Measurements from ENCODE around the gene UBE2E2.
A peak's percentile ranks its signal among the peaks of the same experiment; 100 is the strongest.

The UBE2E2 gene

GRCh38 chr3:23193831-23194230, 9.3 kb upstream of the UBE2E2 start:
- DNase-seq (ENCODE audit: low read depth in 3 of 3), result no peak

DNA sequence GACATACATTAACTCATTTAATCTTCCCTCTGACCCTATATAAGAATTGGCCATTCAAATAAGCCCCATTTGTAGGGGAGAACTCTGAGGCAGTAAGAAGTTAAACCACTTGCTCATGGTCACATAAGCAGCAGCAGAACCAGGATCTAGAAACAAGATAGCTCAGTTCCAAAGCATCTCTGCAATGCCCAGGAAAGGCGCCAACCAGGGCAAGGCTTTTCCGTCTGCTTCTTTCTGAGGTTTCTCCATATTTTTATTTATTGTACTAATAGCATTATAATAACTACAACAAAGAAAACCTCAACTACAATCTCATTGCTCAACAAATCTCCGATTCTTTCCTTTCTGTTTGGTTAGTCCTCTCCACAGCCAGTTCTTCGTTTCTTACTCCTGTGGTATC, 4.3 kb upstream of the UBE2E2 start:
- no peak for DNase-seq (ENCODE audit: low read depth in 3 of 3)

DNA sequence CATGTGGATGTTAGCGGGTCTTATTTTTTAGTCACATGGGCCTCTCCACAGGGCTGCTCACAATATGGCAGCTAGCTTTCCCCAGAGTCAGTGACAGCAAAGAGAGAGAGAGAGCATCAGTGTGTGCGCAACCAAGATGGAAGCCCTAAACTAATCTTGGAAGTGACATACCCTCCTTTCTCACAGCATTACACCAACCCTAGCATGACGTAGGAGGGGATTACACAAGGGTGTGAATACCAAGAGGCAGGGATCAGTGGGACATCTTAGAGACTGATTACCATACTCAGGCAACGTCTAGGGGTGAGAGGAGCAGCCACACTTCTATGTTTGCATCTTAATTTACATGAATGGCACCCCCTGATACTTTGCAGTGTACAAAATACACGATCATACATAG, 3.5 kb upstream of the UBE2E2 start:
- DNase-seq (ENCODE audit: low read depth in 3 of 3), result no peak

- no peak for DNase-seq (ENCODE audit: low read depth in 3 of 3)
Observed at GRCh38 chr3:23201154-23201838, 1.8 kb upstream of the UBE2E2 start.

DNA sequence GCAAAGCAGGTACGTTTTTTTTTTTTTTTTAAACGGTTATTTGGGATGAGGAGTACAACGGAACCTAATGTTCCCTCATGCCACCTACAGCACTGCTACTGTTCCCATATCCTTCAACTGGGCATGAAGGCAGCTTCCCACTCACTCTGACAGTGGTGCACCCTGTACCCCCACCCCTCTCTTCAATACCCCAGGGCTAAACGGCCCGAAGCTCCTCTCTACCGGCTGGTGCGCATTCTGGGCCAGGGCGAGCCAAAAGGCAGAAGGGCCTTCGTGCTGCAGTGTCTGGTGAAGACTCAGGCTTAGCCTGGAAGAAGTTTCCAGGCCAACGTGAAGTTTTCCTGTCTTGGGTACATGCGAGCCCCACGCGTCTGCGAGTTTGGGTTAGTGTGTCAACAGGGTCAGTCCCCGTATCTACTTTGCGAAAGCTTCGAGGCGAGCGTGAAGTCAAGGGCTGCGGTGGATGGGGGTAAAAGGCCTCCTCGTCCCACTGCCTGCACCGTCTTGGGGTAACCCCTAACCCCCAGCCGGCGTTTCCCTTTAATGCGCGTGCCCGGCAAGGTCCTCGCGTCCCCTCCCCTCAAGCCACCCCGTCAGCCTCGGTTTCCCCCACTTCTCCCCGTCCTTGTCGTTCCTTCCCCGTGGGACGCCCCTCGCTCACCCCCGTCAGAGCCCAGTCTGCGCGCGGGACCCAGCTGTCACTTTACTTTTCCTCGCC, 765 bp upstream of the UBE2E2 start:
- DNase-seq (ENCODE audit: low read depth in 3 of 3), result no peak

DNA sequence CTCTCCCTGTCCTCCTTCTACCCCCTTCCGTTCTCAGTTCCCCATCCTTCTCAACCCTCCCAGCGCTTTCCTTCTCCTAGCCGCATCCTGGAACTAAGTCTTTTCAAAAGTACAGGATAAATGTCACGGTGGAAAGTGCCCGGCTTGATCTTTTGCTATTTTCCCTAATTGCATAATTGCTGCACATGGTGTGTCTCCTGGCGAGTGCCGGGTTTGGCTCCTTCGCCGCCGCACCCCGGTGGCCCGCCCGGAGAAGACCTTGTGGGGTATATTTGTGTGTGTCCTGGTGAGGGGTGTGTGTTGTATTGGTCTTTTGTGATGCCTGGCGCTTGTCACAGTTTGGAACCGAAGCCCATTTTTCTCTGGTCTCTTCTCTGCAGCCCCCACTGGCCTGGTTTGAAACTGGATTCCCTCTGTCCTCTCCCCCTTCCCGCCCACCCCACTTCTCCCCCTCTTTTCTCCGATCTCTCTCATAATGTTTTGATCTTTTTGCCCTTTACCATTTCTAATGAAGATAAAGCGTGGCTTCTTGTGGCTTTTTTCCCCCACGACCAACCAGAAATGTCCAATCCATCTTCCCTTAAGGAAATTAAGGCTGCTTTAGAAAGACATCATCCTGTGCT, 692 bp downstream of the UBE2E2 start:
- peak in 1 of 3 experiments; percentile 5 for DNase-seq (ENCODE audit: low read depth in 3 of 3)

- no peak for DNase-seq (ENCODE audit: low read depth in 3 of 3)
Observed at GRCh38 chr3:23206366-23206765, 3.2 kb downstream of the UBE2E2 start.

- no peak for DNase-seq (ENCODE audit: low read depth in 3 of 3)
Observed at GRCh38 chr3:23209103-23209502, 6.0 kb downstream of the UBE2E2 start.

DNA sequence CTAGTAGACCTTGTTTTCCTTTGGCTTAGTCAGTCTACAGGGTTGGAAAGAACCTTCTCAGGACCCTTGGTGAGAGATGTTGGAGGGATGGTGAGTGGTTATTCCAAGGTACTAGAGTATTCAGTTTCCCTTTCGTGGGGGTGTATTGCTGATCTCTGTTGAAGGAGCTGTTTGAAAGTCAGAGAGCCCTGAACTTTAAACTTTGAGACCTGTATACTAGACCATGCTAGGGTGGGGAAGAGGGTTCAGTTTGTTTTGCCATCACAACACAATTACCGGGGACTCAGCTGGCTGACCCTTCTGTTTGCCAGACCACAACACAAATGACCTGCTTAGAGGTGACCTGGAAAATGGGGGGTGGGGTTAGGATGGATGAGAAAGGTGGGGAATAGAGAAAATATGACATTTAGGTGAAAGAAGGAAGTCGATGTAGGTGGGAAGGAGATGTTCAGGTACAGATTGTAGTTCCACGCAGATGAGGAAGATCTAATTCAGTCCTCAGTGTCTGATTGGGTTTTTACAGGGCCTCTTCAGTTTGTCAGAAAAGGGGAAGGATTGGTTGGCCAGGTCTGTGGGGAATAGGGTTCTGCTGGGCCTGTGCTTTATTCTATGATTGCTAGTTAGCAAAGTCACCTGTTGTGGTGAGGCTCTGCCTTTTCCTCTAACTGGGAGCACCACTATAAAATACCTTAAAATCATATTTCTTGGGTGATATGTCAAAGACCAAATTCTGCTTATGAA, 6.8 kb downstream of the UBE2E2 start:
- DNase-seq (ENCODE audit: low read depth in 3 of 3), result no peak

GRCh38 chr3:23213813-23214212, 10.7 kb downstream of the UBE2E2 start:
- DNase-seq (ENCODE audit: low read depth in 3 of 3), result no peak

DNA sequence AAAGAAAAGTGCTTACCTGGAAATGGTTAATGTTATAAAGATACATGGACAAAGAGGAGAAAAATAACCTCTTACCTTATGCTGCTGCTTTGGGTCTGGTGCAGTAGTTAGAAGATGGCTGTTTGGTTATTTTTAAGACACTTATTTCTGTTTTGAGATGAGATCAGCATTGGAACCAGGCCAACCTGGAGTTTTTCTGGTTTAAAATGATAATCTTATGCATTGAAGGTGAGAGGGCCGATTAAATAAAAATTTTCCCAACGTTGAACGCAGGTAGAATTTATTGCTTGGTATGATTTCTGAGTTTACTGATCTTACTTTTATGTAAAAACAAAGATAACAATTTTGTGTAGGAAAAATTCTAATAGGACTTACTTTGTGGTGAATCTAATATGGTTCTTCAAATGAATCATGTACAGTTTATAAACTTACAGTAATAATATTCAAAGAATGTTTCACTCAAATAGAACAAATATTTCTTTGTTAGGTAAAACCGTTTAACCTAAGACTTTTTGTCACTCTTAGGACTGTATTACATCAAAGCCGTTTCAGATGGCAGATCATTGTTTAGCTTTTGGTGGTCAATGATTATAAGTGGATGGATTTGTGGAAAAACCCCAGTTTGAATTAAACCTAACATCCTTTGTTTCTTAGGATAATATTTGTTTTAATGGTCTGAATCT, 14.9 kb downstream of the UBE2E2 start:
- DNase-seq (ENCODE audit: low read depth in 3 of 3), result no peak

DNA sequence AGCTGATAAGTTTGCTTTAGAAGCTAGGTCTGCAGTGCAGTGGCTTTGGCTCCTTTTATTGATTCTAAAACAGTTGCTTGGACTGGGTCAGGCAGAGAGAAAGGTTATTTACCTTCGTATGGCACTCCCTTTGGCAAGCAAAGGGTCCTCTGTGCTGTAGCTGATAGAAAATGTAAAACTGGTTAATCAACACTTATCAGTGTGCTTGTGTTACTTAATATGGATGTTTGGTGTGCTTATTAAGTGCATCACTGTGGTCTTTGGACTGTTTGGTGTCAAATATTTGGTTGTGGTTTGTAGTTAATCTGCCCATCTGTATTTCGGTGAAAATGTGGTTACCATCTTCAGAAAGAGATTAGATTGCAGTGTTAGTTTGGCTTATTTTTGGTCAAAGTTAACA, 16.0 kb downstream of the UBE2E2 start:
- DNase-seq (ENCODE audit: low read depth in 3 of 3), result no peak

DNA sequence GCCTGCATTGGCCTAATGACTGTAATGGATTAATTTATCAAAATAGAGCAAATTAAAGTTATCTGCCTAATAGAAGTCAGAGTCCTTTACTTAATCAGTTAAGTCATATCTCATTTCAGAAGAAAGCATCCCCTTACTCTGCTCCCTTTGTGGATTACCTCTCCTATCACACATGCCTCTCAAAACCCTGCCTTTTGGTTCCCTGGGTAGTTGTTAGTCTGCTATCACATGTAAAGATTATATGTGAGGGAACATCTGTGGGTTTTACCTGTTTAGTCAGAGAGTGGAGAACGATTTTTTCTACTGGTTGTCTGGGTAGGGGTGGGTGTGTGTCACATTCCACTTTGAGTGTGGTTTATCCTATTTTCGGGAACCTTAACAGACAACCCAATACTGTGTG, 16.4 kb downstream of the UBE2E2 start:
- DNase-seq (ENCODE audit: low read depth in 3 of 3), result no peak

GRCh38 chr3:23221136-23221535, 18.0 kb downstream of the UBE2E2 start:
- no peak for DNase-seq (ENCODE audit: low read depth in 3 of 3)

GRCh38 chr3:23232016-23232415, 28.9 kb downstream of the UBE2E2 start:
- no peak for DNase-seq (ENCODE audit: low read depth in 3 of 3)

DNA sequence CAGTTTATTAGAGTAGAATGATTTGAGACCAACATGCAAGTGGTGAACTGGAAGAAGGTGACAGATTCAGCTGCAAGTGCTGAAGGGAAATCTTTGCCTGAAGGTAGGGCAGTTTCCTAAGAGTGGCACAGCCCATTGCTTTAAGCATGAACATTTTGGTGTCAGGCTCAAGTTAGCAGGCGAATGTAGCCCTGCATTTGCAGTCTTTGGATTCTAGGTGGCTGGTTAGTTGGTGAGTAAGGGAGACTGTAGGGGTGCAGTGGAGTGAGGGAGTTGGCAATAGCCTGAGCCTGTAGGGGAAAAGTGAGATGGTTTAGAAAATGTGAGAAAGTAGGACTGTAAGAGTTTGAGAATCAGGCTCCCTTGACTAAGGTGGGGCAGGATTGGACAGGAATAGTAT, 29.7 kb downstream of the UBE2E2 start:
- DNase-seq (ENCODE audit: low read depth in 3 of 3), result no peak

- no peak for DNase-seq (ENCODE audit: low read depth in 3 of 3)
Observed at GRCh38 chr3:23235264-23235663, 32.1 kb downstream of the UBE2E2 start.

DNA sequence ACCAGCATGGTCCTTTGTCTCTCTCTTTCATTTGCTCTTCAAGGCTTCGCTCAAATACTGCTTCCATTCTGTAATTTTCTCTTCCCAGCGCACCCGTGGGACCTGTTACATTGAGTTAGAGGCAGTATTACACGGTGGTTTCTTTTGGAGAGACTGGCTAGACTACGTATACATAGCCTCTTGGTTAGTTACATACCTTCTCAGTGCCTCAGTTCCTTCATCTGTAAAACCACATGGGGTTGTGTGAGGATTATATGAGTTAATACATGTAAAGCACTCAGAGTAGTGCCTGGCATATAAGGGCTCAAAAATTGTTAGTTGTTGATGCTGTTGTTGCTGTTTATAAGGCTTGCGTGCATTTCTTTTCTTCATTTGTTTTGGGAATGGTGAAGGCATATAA, 33.8 kb downstream of the UBE2E2 start:
- no peak for DNase-seq (ENCODE audit: low read depth in 3 of 3)

- no peak for DNase-seq (ENCODE audit: low read depth in 3 of 3)
Observed at GRCh38 chr3:23238156-23238555, 35.0 kb downstream of the UBE2E2 start.

- no peak for DNase-seq (ENCODE audit: low read depth in 3 of 3)
Observed at GRCh38 chr3:23238578-23238977, 35.5 kb downstream of the UBE2E2 start.

GRCh38 chr3:23239211-23240068, 36.3 kb downstream of the UBE2E2 start:
- DNase-seq (ENCODE audit: low read depth in 3 of 3), result no peak
